Measurements from ENCODE around the gene TLL1. TPM values are rescaled to one million over a fixed set of nuclear protein-coding genes. Genes with fewer than 3 reads are reported as not detected.

Gene TLL1
- total RNA-seq, 1 experiment from 2014 or later, result not detected

DNA sequence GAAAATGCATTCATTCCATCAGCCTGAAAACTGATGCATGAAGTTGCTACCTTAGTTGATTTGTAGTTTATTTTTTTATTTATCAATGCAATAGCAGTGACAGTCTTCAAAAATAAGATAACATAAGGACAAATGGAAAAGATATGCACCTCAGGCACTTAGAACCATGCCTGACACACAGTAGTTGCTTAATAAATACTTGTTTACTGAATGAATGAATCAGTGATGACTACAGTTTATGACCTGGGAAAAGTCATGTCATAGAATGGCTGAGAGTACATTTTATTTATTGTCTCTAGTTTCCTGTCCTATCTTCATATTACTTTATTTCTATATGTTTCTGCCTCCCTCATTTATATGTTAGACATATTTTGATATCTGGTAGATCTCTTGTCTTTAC lies 171.8 kb downstream of the TLL1 start:
- Histone ChIP-seq H2BK12ac (ENCODE audit: insufficient read length, low read depth, low read length) (no peak overlapping the region), H3K9ac (ENCODE audit: extremely low read depth, insufficient read length, low read length) (no peak overlapping the region), H3K27me3 (ENCODE audit: insufficient read depth, low read length) (no peaks in the 10 kb centered on the region), H3K23ac (ENCODE audit: insufficient read length, low read depth, low read length) (no peak overlapping the region), H2AK5ac (ENCODE audit: insufficient read length, low read length) (no peak overlapping the region), H3T11ph (ENCODE audit: low read length) (no peak overlapping the region), H3K14ac (ENCODE audit: insufficient read depth, low read length) (no peak overlapping the region), H3K23me2 (ENCODE audit: insufficient read length, low read depth, low read length, poor library complexity, severe bottlenecking) (no peaks in the 10 kb centered on the region), H2BK20ac (ENCODE audit: low read depth, low read length, poor library complexity, severe bottlenecking) (no peak overlapping the region), H4K20me1 (ENCODE audit: control insufficient read depth, insufficient read depth, insufficient read length) (no peaks in the 10 kb centered on the region), H3K27ac (ENCODE audit: insufficient read length, low read depth, low read length) (no peak overlapping the region), H4K91ac (ENCODE audit: insufficient read length, low read depth, low read length) (no peak overlapping the region), H3K79me1 (ENCODE audit: insufficient read depth, low read depth, low read length, poor library complexity, severe bottlenecking) (no peaks in the 10 kb centered on the region), H2BK15ac (ENCODE audit: low read depth, low read length) (no peak overlapping the region), H4K8ac (replicated peaks; ENCODE audit: insufficient read length, low read depth, low read length) (no peak overlapping the region), H3K18ac (ENCODE audit: insufficient read length, low read depth, low read length) (no peak overlapping the region), H2BK120ac (ENCODE audit: low read depth, low read length, poor library complexity, severe bottlenecking) (no peak overlapping the region), H3K4me2 (ENCODE audit: insufficient read depth, insufficient read length, low read length) (no peak overlapping the region), H2AFZ (ENCODE audit: low read length) (no peak overlapping the region), H4K5ac (ENCODE audit: insufficient read length, low read depth, low read length) (no peak overlapping the region), H3K4ac (ENCODE audit: low read depth, low read length) (no peak overlapping the region), H2BK5ac (ENCODE audit: insufficient read length, low read length) (no peak overlapping the region), H3K79me2 (ENCODE audit: insufficient read depth, low read length) (no peaks in the 10 kb centered on the region), H3K9me3 (ENCODE audit: control insufficient read depth, low read depth, low read length) (no peaks in the 10 kb centered on the region), H3K56ac (ENCODE audit: insufficient read length, low read depth, low read length) (no peak overlapping the region), H3K4me1 (ENCODE audit: insufficient read depth, low read length) (no peaks in the 10 kb centered on the region)
- Mint-ChIP-seq H3K27ac (no peak overlapping the region), H3K4me1 (0 out of 4 replicates have a peak, but pooled peaks cover 0 to 3% of the 10 kb centered on the region in 2 experiments), H3K4me3 (no peak overlapping the region), H3K9me3 (no peaks in the 10 kb centered on the region), H3K27me3 (ENCODE audit: low read depth) (no peaks in the 10 kb centered on the region), H3K36me3 (ENCODE audit: insufficient read depth in 1 of 3, low read depth in 3 of 3) (no peaks in the 10 kb centered on the region)
- DNase-seq, result no peak
- TF ChIP-seq, protein P1, sequence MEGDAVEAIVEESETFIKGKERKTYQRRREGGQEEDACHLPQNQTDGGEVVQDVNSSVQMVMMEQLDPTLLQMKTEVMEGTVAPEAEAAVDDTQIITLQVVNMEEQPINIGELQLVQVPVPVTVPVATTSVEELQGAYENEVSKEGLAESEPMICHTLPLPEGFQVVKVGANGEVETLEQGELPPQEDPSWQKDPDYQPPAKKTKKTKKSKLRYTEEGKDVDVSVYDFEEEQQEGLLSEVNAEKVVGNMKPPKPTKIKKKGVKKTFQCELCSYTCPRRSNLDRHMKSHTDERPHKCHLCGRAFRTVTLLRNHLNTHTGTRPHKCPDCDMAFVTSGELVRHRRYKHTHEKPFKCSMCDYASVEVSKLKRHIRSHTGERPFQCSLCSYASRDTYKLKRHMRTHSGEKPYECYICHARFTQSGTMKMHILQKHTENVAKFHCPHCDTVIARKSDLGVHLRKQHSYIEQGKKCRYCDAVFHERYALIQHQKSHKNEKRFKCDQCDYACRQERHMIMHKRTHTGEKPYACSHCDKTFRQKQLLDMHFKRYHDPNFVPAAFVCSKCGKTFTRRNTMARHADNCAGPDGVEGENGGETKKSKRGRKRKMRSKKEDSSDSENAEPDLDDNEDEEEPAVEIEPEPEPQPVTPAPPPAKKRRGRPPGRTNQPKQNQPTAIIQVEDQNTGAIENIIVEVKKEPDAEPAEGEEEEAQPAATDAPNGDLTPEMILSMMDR (conservative IDR thresholded peaks at IDR 0.05), result no peak
